Ovary (tissue), 3 donors: ENCODE data around the gene FRMD4A.

Experiments used
- EP300 ChIP-seq: sonication (generic); formaldehyde crosslinking; IDR thresholded peaks from one replicate; pipeline ENCODE4 v1.6.1; 2017; ENCODE audit warnings: antibody characterized with exemption
- POLR2A ChIP-seq: fragments of 450-650 bp; IDR thresholded peaks from one replicate; pipeline ENCODE4 v1.6.1; 2017; ENCODE audit warnings: antibody characterized with exemption, mild to moderate bottlenecking, moderate library complexity
- TF ChIP-seq, protein P1 (sequence below), 3 donors: fragments of 450-650 bp in 2 of 3; fragments of 200-600 bp in 1 of 3; IDR thresholded peaks; one replicate each; pipeline versions ENCODE4 v1.5.1 to v1.8.0; 2016 to 2022; ENCODE audit warnings: antibody characterized with exemption in 3 of 3, mild to moderate bottlenecking in 1 of 3
- donor health status: DM: no; HTN: no; CAD: no.

DNA sequence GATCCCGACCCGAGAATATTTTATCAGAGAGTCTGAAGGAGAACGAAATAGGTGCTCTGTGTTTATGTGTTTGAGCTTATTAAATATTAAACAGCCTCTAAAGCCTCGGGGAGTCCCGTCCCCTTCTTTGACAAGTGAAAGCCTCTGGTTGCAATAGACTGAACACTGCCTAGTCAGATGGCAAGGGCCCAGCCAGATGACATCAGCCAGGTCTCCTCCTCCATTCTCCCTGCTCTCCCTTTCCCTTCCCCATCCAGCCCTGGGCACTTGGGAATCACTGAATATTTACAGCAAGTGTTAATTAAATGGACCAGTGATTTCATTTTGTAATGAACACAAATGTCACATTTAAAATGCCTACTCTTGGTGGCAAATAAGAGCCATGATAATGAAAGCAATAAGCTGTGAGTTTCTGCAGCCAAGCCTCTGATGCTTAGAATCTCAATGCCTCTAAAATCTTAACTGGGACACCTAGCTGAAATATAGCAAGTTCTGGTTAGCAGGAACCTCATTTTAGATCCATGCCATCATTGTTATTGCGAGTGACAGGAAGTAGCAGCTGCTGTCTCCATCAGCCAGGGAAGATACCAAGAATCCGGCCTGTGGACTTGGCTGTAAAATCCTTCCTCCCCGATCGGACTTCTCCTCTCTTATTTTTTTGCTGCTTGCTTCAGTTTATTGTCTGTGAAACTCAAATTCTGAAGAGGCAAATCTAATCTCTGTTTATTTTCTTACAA is 541.8 kb downstream of the FRMD4A start:
- TF ChIP-seq, protein P1, sequence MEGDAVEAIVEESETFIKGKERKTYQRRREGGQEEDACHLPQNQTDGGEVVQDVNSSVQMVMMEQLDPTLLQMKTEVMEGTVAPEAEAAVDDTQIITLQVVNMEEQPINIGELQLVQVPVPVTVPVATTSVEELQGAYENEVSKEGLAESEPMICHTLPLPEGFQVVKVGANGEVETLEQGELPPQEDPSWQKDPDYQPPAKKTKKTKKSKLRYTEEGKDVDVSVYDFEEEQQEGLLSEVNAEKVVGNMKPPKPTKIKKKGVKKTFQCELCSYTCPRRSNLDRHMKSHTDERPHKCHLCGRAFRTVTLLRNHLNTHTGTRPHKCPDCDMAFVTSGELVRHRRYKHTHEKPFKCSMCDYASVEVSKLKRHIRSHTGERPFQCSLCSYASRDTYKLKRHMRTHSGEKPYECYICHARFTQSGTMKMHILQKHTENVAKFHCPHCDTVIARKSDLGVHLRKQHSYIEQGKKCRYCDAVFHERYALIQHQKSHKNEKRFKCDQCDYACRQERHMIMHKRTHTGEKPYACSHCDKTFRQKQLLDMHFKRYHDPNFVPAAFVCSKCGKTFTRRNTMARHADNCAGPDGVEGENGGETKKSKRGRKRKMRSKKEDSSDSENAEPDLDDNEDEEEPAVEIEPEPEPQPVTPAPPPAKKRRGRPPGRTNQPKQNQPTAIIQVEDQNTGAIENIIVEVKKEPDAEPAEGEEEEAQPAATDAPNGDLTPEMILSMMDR (IDR thresholded peaks at IDR 0.05) = no peak
- TF ChIP-seq EP300 (no peak), POLR2A (no peak)
